Erythroblast (primary cell): Measurements from ENCODE around the gene PHLPP2.
A peak's percentile ranks its signal among the peaks of the same experiment; 100 is the strongest.

Experiments
- DNase-seq, 2 experiments: peaks; one replicate each; lab custom pipeline; 2025; lab: John Stamatoyannopoulos, UW
- GATA1 ChIP-seq: IDR thresholded peaks from 2 replicates; pipeline ENCODE4 v1.6.1; 2011; ENCODE audit warnings: low read depth, mild to moderate bottlenecking, control low read depth, low read length, moderate library complexity
- POLR2A ChIP-seq: IDR thresholded peaks from 2 replicates; pipeline ENCODE4 v1.6.1; 2011; ENCODE audit warnings: mild to moderate bottlenecking, low read length

PHLPP2 gene

GRCh38 chr16:71724320-71724751 is at the start of gene PHLPP2:
Gene PHLPP2 (minus strand): TSS chr16:71724701. CDS start chr16:71714795, 9,906 bp downstream.
- DNase-seq: peak in 1 of 2 experiments; percentile 23
- no peak for TF ChIP-seq GATA1
- peak; percentile 2 for TF ChIP-seq POLR2A

GRCh38 chr16:71771571-71771970 is 47.1 kb upstream of the PHLPP2 start:
- TF ChIP-seq GATA1 (no peak), POLR2A (no peak)
- no peak for DNase-seq

- no peak for TF ChIP-seq GATA1
- no peak for TF ChIP-seq POLR2A
- peak in 1 of 2 experiments; percentile 18 for DNase-seq
Measured at GRCh38 chr16:71769222-71769621, 44.7 kb upstream of the PHLPP2 start.

- TF ChIP-seq GATA1 (no peak), POLR2A (no peak)
- DNase-seq: no peak
Measured at GRCh38 chr16:71767060-71767900, 42.8 kb upstream of the PHLPP2 start.

GRCh38 chr16:71762186-71762585 is 37.7 kb upstream of the PHLPP2 start:
- DNase-seq: no peak
- TF ChIP-seq POLR2A (no peak), GATA1 (no peak)

- DNase-seq: no peak
- TF ChIP-seq GATA1 (no peak), POLR2A (no peak)
Measured at GRCh38 chr16:71761097-71761496, 36.6 kb upstream of the PHLPP2 start.

GRCh38 chr16:71758293-71758760 is 33.8 kb upstream of the PHLPP2 start:
- TF ChIP-seq GATA1: no peak
- TF ChIP-seq POLR2A: no peak
- no peak for DNase-seq

GRCh38 chr16:71754652-71755051 is 30.2 kb upstream of the PHLPP2 start:
- TF ChIP-seq POLR2A (no peak), GATA1 (no peak)
- no peak for DNase-seq

- no peak for DNase-seq
- TF ChIP-seq GATA1 (no peak), POLR2A (no peak)
Measured at GRCh38 chr16:71754108-71754507, 29.6 kb upstream of the PHLPP2 start.

- DNase-seq: no peak
- no peak for TF ChIP-seq GATA1
- no peak for TF ChIP-seq POLR2A
Measured at GRCh38 chr16:71748226-71748625, 23.7 kb upstream of the PHLPP2 start.

GRCh38 chr16:71746442-71747046 is 22.0 kb upstream of the PHLPP2 start:
- DNase-seq: peak; percentile 68 to 81
- no peak for TF ChIP-seq POLR2A
- TF ChIP-seq GATA1: no peak

GRCh38 chr16:71738855-71739254 is 14.4 kb upstream of the PHLPP2 start:
- DNase-seq: no peak
- TF ChIP-seq GATA1 (no peak), POLR2A (no peak)

- TF ChIP-seq POLR2A (no peak), GATA1 (no peak)
- DNase-seq: no peak
Measured at GRCh38 chr16:71737501-71737900, 13.0 kb upstream of the PHLPP2 start.

GRCh38 chr16:71734511-71734910 is 10.0 kb upstream of the PHLPP2 start:
- no peak for TF ChIP-seq GATA1
- no peak for DNase-seq
